ENCODE measurements around the gene TRDN. TPM values are rescaled to one million over a fixed set of nuclear protein-coding genes. Genes with fewer than 3 reads are reported as not detected.

The TRDN gene, protein sequence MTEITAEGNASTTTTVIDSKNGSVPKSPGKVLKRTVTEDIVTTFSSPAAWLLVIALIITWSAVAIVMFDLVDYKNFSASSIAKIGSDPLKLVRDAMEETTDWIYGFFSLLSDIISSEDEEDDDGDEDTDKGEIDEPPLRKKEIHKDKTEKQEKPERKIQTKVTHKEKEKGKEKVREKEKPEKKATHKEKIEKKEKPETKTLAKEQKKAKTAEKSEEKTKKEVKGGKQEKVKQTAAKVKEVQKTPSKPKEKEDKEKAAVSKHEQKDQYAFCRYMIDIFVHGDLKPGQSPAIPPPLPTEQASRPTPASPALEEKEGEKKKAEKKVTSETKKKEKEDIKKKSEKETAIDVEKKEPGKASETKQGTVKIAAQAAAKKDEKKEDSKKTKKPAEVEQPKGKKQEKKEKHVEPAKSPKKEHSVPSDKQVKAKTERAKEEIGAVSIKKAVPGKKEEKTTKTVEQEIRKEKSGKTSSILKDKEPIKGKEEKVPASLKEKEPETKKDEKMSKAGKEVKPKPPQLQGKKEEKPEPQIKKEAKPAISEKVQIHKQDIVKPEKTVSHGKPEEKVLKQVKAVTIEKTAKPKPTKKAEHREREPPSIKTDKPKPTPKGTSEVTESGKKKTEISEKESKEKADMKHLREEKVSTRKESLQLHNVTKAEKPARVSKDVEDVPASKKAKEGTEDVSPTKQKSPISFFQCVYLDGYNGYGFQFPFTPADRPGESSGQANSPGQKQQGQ
- not detected in 2 replicates for total RNA-seq

- no peaks in the 10 kb centered on the region for H3K27me3 ChIP-seq (ENCODE audit: control insufficient read depth, insufficient read depth, low read length)
- H3K4me3 ChIP-seq (ENCODE audit: low read depth, low read length), result no peak within 1 kb of the TSS
- no peaks in the 10 kb centered on the region for H3K36me3 ChIP-seq (ENCODE audit: control insufficient read depth, insufficient read depth, low read length)
- TF ChIP-seq, protein P1, sequence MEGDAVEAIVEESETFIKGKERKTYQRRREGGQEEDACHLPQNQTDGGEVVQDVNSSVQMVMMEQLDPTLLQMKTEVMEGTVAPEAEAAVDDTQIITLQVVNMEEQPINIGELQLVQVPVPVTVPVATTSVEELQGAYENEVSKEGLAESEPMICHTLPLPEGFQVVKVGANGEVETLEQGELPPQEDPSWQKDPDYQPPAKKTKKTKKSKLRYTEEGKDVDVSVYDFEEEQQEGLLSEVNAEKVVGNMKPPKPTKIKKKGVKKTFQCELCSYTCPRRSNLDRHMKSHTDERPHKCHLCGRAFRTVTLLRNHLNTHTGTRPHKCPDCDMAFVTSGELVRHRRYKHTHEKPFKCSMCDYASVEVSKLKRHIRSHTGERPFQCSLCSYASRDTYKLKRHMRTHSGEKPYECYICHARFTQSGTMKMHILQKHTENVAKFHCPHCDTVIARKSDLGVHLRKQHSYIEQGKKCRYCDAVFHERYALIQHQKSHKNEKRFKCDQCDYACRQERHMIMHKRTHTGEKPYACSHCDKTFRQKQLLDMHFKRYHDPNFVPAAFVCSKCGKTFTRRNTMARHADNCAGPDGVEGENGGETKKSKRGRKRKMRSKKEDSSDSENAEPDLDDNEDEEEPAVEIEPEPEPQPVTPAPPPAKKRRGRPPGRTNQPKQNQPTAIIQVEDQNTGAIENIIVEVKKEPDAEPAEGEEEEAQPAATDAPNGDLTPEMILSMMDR (IDR thresholded peaks at IDR 0.05; ENCODE audit: insufficient read depth, low read length, severe bottlenecking), result no peak
- FAIRE-seq (no peak), DNase-seq (ENCODE audit: low read depth) (no peak)
Observed at GRCh38 chr6:123636782-123637181, at the start of gene TRDN. Gene TRDN, minus strand, starts transcription at chr6:123636950. Its CDS starts 175 bp downstream, at chr6:123636775.

DNA sequence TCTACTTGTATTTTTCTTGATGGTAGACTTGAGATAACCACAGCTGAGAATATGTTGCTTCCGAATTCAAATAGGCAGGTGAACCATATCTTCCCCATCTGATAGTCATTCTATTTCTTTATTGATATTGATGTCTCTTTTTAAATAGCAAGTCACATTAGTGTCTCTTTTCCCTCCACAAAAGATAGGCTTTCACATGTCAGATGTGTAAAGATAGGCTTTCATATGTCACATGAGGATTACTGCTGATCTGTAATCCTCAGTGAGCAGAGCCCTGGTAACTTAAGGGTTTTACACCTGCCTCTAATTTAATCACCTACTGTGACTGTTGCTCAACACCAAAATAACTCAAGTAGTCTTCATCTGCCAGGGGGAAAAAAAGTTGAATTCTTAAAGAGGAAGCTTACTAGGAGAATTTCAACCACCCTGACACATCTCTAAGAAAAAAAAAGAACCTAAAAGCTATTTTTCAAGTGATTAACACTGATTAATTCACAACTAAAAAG is 45.3 kb upstream of the TRDN start:
- FAIRE-seq, result no peak
- no peak for DNase-seq (ENCODE audit: low read depth)
- H3K4me3 ChIP-seq (ENCODE audit: low read depth, low read length), result no peak overlapping the region
- TF ChIP-seq, protein P1 (IDR thresholded peaks at IDR 0.05; ENCODE audit: insufficient read depth, low read length, severe bottlenecking), result no peak
- no peaks in the 10 kb centered on the region for H3K36me3 ChIP-seq (ENCODE audit: control insufficient read depth, insufficient read depth, low read length)
- H3K27me3 ChIP-seq (ENCODE audit: control insufficient read depth, insufficient read depth, low read length), result no peaks in the 10 kb centered on the region

DNA sequence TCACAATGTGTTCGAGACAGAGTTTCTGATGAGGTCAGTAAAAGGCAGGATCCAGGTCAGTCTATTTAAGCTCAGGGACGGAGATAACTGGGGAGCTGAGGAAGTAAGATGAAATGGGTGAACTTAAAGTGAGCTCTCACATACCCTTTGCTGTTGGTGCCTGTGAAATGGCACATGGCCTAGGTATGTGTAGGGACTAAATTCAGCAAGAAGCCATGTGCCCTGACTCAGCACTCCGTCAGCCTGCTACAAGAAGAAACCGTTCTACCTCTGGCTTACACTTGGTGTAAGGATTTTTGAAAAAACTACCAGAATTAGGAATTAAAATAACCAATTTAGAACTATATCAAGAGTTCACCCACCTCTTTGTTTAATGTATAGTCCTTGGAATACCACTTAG is 41.1 kb upstream of the TRDN start:
- no peak for FAIRE-seq

GRCh38 chr6:123676793-123677192 is 40.0 kb upstream of the TRDN start:
- H3K4me3 ChIP-seq (ENCODE audit: low read depth, low read length), result no peak overlapping the region
- DNase-seq (ENCODE audit: low read depth), result no peak
- no peak for FAIRE-seq
- no peaks in the 10 kb centered on the region for H3K27me3 ChIP-seq (ENCODE audit: control insufficient read depth, insufficient read depth, low read length)
- no peaks in the 10 kb centered on the region for H3K36me3 ChIP-seq (ENCODE audit: control insufficient read depth, insufficient read depth, low read length)
- TF ChIP-seq, protein P1 (IDR thresholded peaks at IDR 0.05; ENCODE audit: insufficient read depth, low read length, severe bottlenecking), result no peak

More for the DNA sequence above, 41.1 kb upstream of the TRDN start:
- H3K27me3 ChIP-seq (ENCODE audit: control insufficient read depth, insufficient read depth, low read length), result no peaks in the 10 kb centered on the region
- DNase-seq (ENCODE audit: low read depth), result no peak
- no peak overlapping the region for H3K4me3 ChIP-seq (ENCODE audit: low read depth, low read length)
- TF ChIP-seq, protein P1 (IDR thresholded peaks at IDR 0.05; ENCODE audit: insufficient read depth, low read length, severe bottlenecking), result no peak
- H3K36me3 ChIP-seq (ENCODE audit: control insufficient read depth, insufficient read depth, low read length), result no peaks in the 10 kb centered on the region

DNA sequence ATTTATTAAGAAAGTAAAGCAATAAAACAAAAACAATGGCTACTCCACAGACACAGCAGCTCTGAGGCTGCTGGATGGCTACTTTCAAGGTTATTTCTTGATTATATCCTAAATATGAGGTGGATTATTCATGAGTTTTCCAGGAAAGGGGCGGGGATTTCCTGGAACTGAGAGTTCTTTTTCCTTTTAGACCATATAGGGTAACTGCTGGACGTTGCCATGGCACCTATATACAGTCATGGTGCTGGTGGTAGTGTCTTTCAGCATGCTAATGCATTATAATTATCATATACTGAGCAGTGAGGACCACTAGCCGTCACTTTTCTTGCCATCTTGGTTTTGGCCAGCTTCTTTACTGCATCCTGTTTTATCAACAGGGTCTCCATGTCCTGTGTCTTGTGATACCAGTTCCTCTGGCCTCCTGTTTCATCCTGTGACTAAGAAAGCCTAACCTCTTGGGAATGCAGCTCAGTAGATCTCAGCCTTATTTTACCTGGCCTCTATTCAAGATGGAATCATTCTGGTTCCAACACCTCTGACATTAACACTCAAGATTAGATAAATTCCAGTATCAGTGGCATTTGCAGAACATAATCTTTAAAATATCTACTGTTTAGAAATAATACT is 32.3 kb upstream of the TRDN start:
- FAIRE-seq (no peak), DNase-seq (ENCODE audit: low read depth) (no peak)
- TF ChIP-seq, protein P1 (IDR thresholded peaks at IDR 0.05; ENCODE audit: insufficient read depth, low read length, severe bottlenecking), result no peak
- Histone ChIP-seq H3K36me3 (ENCODE audit: control insufficient read depth, insufficient read depth, low read length) (no peaks in the 10 kb centered on the region), H3K4me3 (ENCODE audit: low read depth, low read length) (no peak overlapping the region), H3K27me3 (ENCODE audit: control insufficient read depth, insufficient read depth, low read length) (no peaks in the 10 kb centered on the region)
